Islet precursor cell (in vitro differentiated cells): ENCODE data around the gene AUTS2.

Experiments
- DNase-seq: peaks from one replicate; pipeline ENCODE4 v3.0.0-alpha.2; 2018

The AUTS2 gene

GRCh38 chr7:69600710-69601519 lies 2.6 kb downstream of the AUTS2 start:
- DNase-seq, result no peak

- no peak for DNase-seq
Observed at GRCh38 chr7:69602522-69602921, 4.2 kb downstream of the AUTS2 start.

GRCh38 chr7:69603351-69603750 lies 5.1 kb downstream of the AUTS2 start:
- DNase-seq, result no peak

- DNase-seq, result no peak
Observed at GRCh38 chr7:69603937-69604494, 5.7 kb downstream of the AUTS2 start.

GRCh38 chr7:69605070-69605469 lies 6.8 kb downstream of the AUTS2 start:
- DNase-seq, result no peak

GRCh38 chr7:69605546-69605945 lies 7.3 kb downstream of the AUTS2 start:
- DNase-seq, result no peak

GRCh38 chr7:69608049-69608448 lies 9.8 kb downstream of the AUTS2 start:
- no peak for DNase-seq

GRCh38 chr7:69608878-69609277 lies 10.6 kb downstream of the AUTS2 start:
- DNase-seq, result no peak

GRCh38 chr7:69609541-69610373 lies 11.5 kb downstream of the AUTS2 start:
- no peak for DNase-seq

- no peak for DNase-seq
Observed at GRCh38 chr7:69610374-69611084, 12.3 kb downstream of the AUTS2 start.

GRCh38 chr7:69612981-69613380 lies 14.7 kb downstream of the AUTS2 start:
- no peak for DNase-seq

- no peak for DNase-seq
Observed at GRCh38 chr7:69613846-69614245, 15.6 kb downstream of the AUTS2 start.

GRCh38 chr7:69615685-69616084 lies 17.4 kb downstream of the AUTS2 start:
- no peak for DNase-seq

GRCh38 chr7:69617364-69617763 lies 19.1 kb downstream of the AUTS2 start:
- no peak for DNase-seq

- DNase-seq, result no peak
Observed at GRCh38 chr7:69619054-69619453, 20.8 kb downstream of the AUTS2 start.

GRCh38 chr7:69619635-69620034 lies 21.4 kb downstream of the AUTS2 start:
- DNase-seq, result no peak

- DNase-seq, result no peak
Observed at GRCh38 chr7:69620063-69620462, 21.8 kb downstream of the AUTS2 start.

- DNase-seq, result no peak
Observed at GRCh38 chr7:69620650-69621049, 22.4 kb downstream of the AUTS2 start.

- no peak for DNase-seq
Observed at GRCh38 chr7:69622014-69622835, 23.9 kb downstream of the AUTS2 start.

GRCh38 chr7:69622960-69623359 lies 24.7 kb downstream of the AUTS2 start:
- no peak for DNase-seq

GRCh38 chr7:69624435-69625230 lies 26.4 kb downstream of the AUTS2 start:
- no peak for DNase-seq
